ENCODE results near the gene KRTAP5-6. TPM values are rescaled to one million over a fixed set of nuclear protein-coding genes. Genes with fewer than 3 reads are reported as not detected.

The KRTAP5-6 gene
- total and polyA plus RNA-seq, 2 donors (not counting 1 experiment from before 2014, with no cell fraction given), result not detected

- no peak for DNase-seq
- ChIA-PET POLR2A (no interaction called here), CTCF (interaction anchor here (1.0 to 1.6 kb wide), 3 partner anchors 8 to 352 kb away, joined by 3 to 4 read pairs (median 3); no protein-coding TSS in a partner anchor)
- Mint-ChIP-seq H3K27ac (no peak overlapping the region), H3K4me1 (no peaks in the 10 kb centered on the region), H3K9me3 (ENCODE audit: insufficient read depth) (no peaks in the 10 kb centered on the region), H3K4me3 (no peak overlapping the region), H3K27me3 (peaks cover 22% of the 10 kb centered on the region)
- no peak for ATAC-seq (ENCODE audit: low read depth)
- Histone ChIP-seq H3K27ac (ENCODE audit: low read length in 2 of 2) (no peak overlapping the region), H3K9ac (ENCODE audit: low read length) (no peak overlapping the region), H3K9me3 (ENCODE audit: control extremely low read depth in 1 of 3, control insufficient read depth in 2 of 3, insufficient read depth in 1 of 3, low read length in 2 of 3) (no peaks in the 10 kb centered on the region), H3K27me3 (replicated peaks in 1 of 4; ENCODE audit: control extremely low read depth in 1 of 4, control insufficient read depth in 3 of 4, insufficient read depth in 4 of 4, low read length in 3 of 4) (peaks cover 0 to 12% (median 4%) of the 10 kb centered on the region in 4 experiments), H3K79me2 (ENCODE audit: control insufficient read depth, insufficient read depth, low read length) (no peaks in the 10 kb centered on the region), H4K20me1 (ENCODE audit: control insufficient read depth, insufficient read depth, low read length, poor library complexity, severe bottlenecking) (no peaks in the 10 kb centered on the region), H3K4me3 (ENCODE audit: control extremely low read depth in 1 of 5, extremely low read depth in 1 of 5, insufficient read depth in 1 of 5, low read depth in 2 of 5, low read length in 4 of 5) (no peak overlapping the region), H3K4me1 (ENCODE audit: control insufficient read depth in 2 of 2, insufficient read depth in 2 of 2, low read length in 2 of 2) (peaks cover 0 to 6% of the 10 kb centered on the region in 2 donors), H2AFZ (ENCODE audit: insufficient read depth, low read depth, low read length, poor library complexity, severe bottlenecking) (no peak overlapping the region), H3K36me3 (replicated peaks in 1 of 2; ENCODE audit: control extremely low read depth in 1 of 2, control insufficient read depth in 1 of 2, extremely low read depth in 1 of 2, insufficient read depth in 2 of 2, low read length in 1 of 2) (no peaks in the 10 kb centered on the region), H3K4me2 (replicated peaks; ENCODE audit: low read depth, low read length, poor library complexity, severe bottlenecking) (no peak overlapping the region)
- TF ChIP-seq CTCF (IDR thresholded peaks at IDR 0.05) (no peak), EZH2 (IDR thresholded peaks at IDR 0.05; ENCODE audit: borderline replicate concordance, insufficient read depth, low read depth, low read length, poor library complexity, severe bottlenecking) (no peak)
- intact Hi-C loops (cut with micrococcal nuclease), result no loop called here
- WGBS (ENCODE audit: insufficient coverage), result 91% methylated on average over 23 of the region's 28 CpGs
Observed at GRCh38 chr11:1648653-1649420, 48.2 kb upstream of the KRTAP5-6 start.

Measured in B cell (primary cell).